NB4 (cell line): ENCODE data around the gene ECD.

Experiments used
- POLR2A ChIP-seq: IDR thresholded peaks from 2 replicates; pipeline ENCODE4 v1.6.1; 2011; ENCODE audit warnings: mild to moderate bottlenecking; ENCODE audit not compliant: insufficient read length; ENCODE audit errors: extremely low read depth
- TF ChIP-seq, protein P1 (sequence below): IDR thresholded peaks from one replicate; pipeline ENCODE4 v1.5.1; 2012; ENCODE audit warnings: low read depth, low read length
- TF ChIP-seq, protein P2 (sequence below): IDR thresholded peaks from 2 replicates; pipeline ENCODE4 v1.6.1; 2011; ENCODE audit warnings: low read depth, low read length

GRCh38 chr10:73211106-73211811 is 43.5 kb upstream of the ECD start:
- TF ChIP-seq, protein P1, sequence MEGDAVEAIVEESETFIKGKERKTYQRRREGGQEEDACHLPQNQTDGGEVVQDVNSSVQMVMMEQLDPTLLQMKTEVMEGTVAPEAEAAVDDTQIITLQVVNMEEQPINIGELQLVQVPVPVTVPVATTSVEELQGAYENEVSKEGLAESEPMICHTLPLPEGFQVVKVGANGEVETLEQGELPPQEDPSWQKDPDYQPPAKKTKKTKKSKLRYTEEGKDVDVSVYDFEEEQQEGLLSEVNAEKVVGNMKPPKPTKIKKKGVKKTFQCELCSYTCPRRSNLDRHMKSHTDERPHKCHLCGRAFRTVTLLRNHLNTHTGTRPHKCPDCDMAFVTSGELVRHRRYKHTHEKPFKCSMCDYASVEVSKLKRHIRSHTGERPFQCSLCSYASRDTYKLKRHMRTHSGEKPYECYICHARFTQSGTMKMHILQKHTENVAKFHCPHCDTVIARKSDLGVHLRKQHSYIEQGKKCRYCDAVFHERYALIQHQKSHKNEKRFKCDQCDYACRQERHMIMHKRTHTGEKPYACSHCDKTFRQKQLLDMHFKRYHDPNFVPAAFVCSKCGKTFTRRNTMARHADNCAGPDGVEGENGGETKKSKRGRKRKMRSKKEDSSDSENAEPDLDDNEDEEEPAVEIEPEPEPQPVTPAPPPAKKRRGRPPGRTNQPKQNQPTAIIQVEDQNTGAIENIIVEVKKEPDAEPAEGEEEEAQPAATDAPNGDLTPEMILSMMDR: no peak
- no peak for TF ChIP-seq POLR2A
- TF ChIP-seq, protein P2, sequence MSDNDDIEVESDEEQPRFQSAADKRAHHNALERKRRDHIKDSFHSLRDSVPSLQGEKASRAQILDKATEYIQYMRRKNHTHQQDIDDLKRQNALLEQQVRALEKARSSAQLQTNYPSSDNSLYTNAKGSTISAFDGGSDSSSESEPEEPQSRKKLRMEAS: no peak
